Keratinocyte (primary cell): ENCODE data around the gene UBXN6. TPM values are rescaled to one million over a fixed set of nuclear protein-coding genes. Genes with fewer than 3 reads are reported as not detected.
A peak's percentile ranks its signal among the peaks of the same experiment; 100 is the strongest.

ENCODE experiments used
- DNase-seq: peaks from one replicate; pipeline ENCODE4 v3.0.0-alpha.2; 2011; ENCODE audit warnings: low read depth, missing footprints, low spot score
- FAIRE-seq: peaks from 2 replicates; lab custom pipeline; 2011; peaks lifted over from hg19 to GRCh38; lab: Jason Lieb, UNC
- H2AFZ ChIP-seq: 2 replicates; pipeline ENCODE4 v1.6.0; 2012; ENCODE audit warnings: low read length, control low read depth, inconsistent platforms; ENCODE audit not compliant: control insufficient read depth
- H3K27ac ChIP-seq: 2 replicates; pipeline ENCODE4 v1.5.1; 2011; ENCODE audit warnings: low read length; ENCODE audit not compliant: control insufficient read depth, insufficient read depth
- H3K27me3 ChIP-seq: 3 replicates; pipeline ENCODE4 v1.6.0; 2011; ENCODE audit warnings: low read length; ENCODE audit not compliant: control insufficient read depth, insufficient read depth; ENCODE audit errors: extremely low read depth
- H3K36me3 ChIP-seq, 2 experiments: 2 replicates in 1 of 2; 3 replicates in 1 of 2; pipeline ENCODE4 v1.5.1; 2011; ENCODE audit warnings: low read length in 2 of 2, mild to moderate bottlenecking in 1 of 2; ENCODE audit not compliant: control insufficient read depth in 2 of 2, insufficient read depth in 2 of 2; ENCODE audit errors: extremely low read depth in 1 of 2
- H3K4me1 ChIP-seq: 3 replicates; pipeline ENCODE4 v1.5.1; 2011; ENCODE audit warnings: low read length; ENCODE audit not compliant: control insufficient read depth, insufficient read depth; ENCODE audit errors: extremely low read depth
- H3K4me2 ChIP-seq: 3 replicates; pipeline ENCODE4 v1.6.0; 2011; ENCODE audit warnings: low read depth, low read length; ENCODE audit not compliant: control insufficient read depth, insufficient read depth; ENCODE audit errors: extremely low read depth
- H3K4me3 ChIP-seq, 3 experiments: fragments of 200-600 bp in 1 of 3; sonication (generic) in 1 of 3; 2 replicates in 2 of 3; 3 replicates in 1 of 3; pipeline ENCODE4 v1.5.1; 2011 to 2016; ENCODE audit warnings: low read length in 3 of 3, mild to moderate bottlenecking in 3 of 3, control low read depth in 2 of 3, inconsistent platforms in 1 of 3, low read depth in 1 of 3, mixed read lengths in 1 of 3, mixed run types in 1 of 3, moderate library complexity in 1 of 3; ENCODE audit not compliant: control insufficient read depth in 2 of 3, insufficient read depth in 2 of 3; ENCODE audit errors: extremely low read depth in 1 of 3
- H3K79me2 ChIP-seq: 2 replicates; pipeline ENCODE4 v1.6.0; 2012; ENCODE audit warnings: low read length; ENCODE audit not compliant: control insufficient read depth, insufficient read depth
- H3K9ac ChIP-seq: 3 replicates; pipeline ENCODE4 v1.6.0; 2011; ENCODE audit warnings: low read length; ENCODE audit not compliant: control insufficient read depth, insufficient read depth; ENCODE audit errors: extremely low read depth
- H3K9me1 ChIP-seq: 3 replicates; pipeline ENCODE4 v1.6.0; 2011; ENCODE audit warnings: low read length; ENCODE audit not compliant: control insufficient read depth, insufficient read depth; ENCODE audit errors: extremely low read depth
- H3K9me3 ChIP-seq: 2 replicates; pipeline ENCODE4 v1.5.1; 2012; ENCODE audit warnings: low read depth, low read length; ENCODE audit not compliant: control insufficient read depth
- H4K20me1 ChIP-seq: 3 replicates; pipeline ENCODE4 v1.6.0; 2011; ENCODE audit warnings: low read length; ENCODE audit not compliant: control insufficient read depth, insufficient read depth; ENCODE audit errors: extremely low read depth
- CTCF ChIP-seq, 3 experiments: IDR thresholded peaks in 1 of 3; conservative IDR thresholded peaks in 1 of 3; optimal IDR thresholded peaks in 1 of 3; 2 replicates in 2 of 3; 3 replicates in 1 of 3; pipeline versions ENCODE3 to v1.5.1; 2011; ENCODE audit warnings: low read length in 3 of 3, mild to moderate bottlenecking in 3 of 3, moderate library complexity in 2 of 3, control low read depth in 1 of 3, inconsistent platforms in 1 of 3; ENCODE audit not compliant: insufficient read depth in 2 of 3; ENCODE audit errors: extremely low read depth in 1 of 3
- EZH2 ChIP-seq: IDR thresholded peaks from one replicate; pipeline ENCODE4 v1.6.1; 2012; ENCODE audit warnings: inconsistent platforms, mild to moderate bottlenecking, low read length, moderate library complexity
- dilution Hi-C: fragments of 300-500 bp; cut with MboI; formaldehyde crosslinking; loops from one replicate; pipeline ENCODE4 v1.7.0; 2020; ENCODE audit warnings: low sequenced_read_pairs; ENCODE audit not compliant: extremely low pct_ligation_motif_present
- polyA plus RNA-seq, 5 experiments: library from polyadenylated mRNA; depleted of rRNA in 3 of 5; stranded (reverse) in 3 of 5; stranded (forward) in 1 of 5; unstranded in 1 of 5; fragments of >200 nt; gene quantifications; 1 replicate in 1 of 5; 2 replicates in 3 of 5; 3 replicates in 1 of 5; pipeline versions ENCODE4 v1.2.1 to v1.2.3, GENCODE V29; 2011 to 2012; ENCODE audit warnings: missing spikeins in 2 of 5, low read depth in 1 of 5, low replicate concordance in 1 of 5

UBXN6 gene
- polyA plus RNA-seq, 1 donor (not counting 4 experiments of a cell fraction or from before 2014, with no cell fraction given): 36.4 TPM

GRCh38 chr19:4472174-4472974 is 14.8 kb upstream of the UBXN6 start, which contains the start of gene HDGFL2:
Gene HDGFL2, plus strand, starts transcription at chr19:4472297. Its CDS starts 54 bp downstream, at chr19:4472351.
- DNase-seq (no peak), FAIRE-seq (no peak)
- TF ChIP-seq EZH2 (no peak), CTCF (optimal IDR thresholded peaks at IDR 0.05 in 1 of 3, IDR thresholded peaks at IDR 0.05 in 1 of 3, conservative IDR thresholded peaks at IDR 0.05 in 1 of 3; ENCODE audit: extremely low read depth in 1 of 3, insufficient read depth in 2 of 3, low read length in 3 of 3) (no peak)

GRCh38 chr19:4471403-4472173 is 14.0 kb upstream of the UBXN6 start:
- Histone ChIP-seq H3K36me3 (peaks cover 0 to 9% of the 10 kb centered on the region in 2 experiments), H3K9me3 (no peaks in the 10 kb centered on the region), H3K79me2 (peaks cover 27% of the 10 kb centered on the region), H4K20me1 (no peaks in the 10 kb centered on the region), H3K4me3 (peak overlapping the region; percentile 51 to 81 (median 72)), H3K27me3 (no peaks in the 10 kb centered on the region), H3K9ac (peak overlapping the region; percentile 75), H3K4me2 (peak overlapping the region; percentile 94), H3K9me1 (no peaks in the 10 kb centered on the region), H3K4me1 (peaks cover 4% of the 10 kb centered on the region), H3K27ac (peak overlapping the region; percentile 83), H2AFZ (peak overlapping the region; percentile 76)
- FAIRE-seq (peak; percentile 98), DNase-seq (peak; percentile 100)
- TF ChIP-seq EZH2 (no peak), CTCF (optimal IDR thresholded peaks at IDR 0.05 in 1 of 3, IDR thresholded peaks at IDR 0.05 in 1 of 3, conservative IDR thresholded peaks at IDR 0.05 in 1 of 3; ENCODE audit: extremely low read depth in 1 of 3, insufficient read depth in 2 of 3, low read length in 3 of 3) (no peak)
- dilution Hi-C loops: no loop called here

More at GRCh38 chr19:4472174-4472974, 14.8 kb upstream of the UBXN6 start, which contains the start of gene HDGFL2:
- H3K4me1 ChIP-seq: peaks cover 7% of the 10 kb centered on the region
- H3K4me2 ChIP-seq: peak within 1 kb of the TSS; percentile 94
- H2AFZ ChIP-seq: peak within 1 kb of the TSS; percentile 76
- no peaks in the 10 kb centered on the region for H3K9me1 ChIP-seq
- H3K27me3 ChIP-seq: no peaks in the 10 kb centered on the region
- peak within 1 kb of the TSS; percentile 81 to 97 (median 88) for H3K4me3 ChIP-seq
- peaks cover 27% of the 10 kb centered on the region for H3K79me2 ChIP-seq
- dilution Hi-C loops: no loop called here
- peak within 1 kb of the TSS; percentile 81 for H3K9ac ChIP-seq
- H4K20me1 ChIP-seq: no peaks in the 10 kb centered on the region
- H3K9me3 ChIP-seq: no peaks in the 10 kb centered on the region
- H3K36me3 ChIP-seq: peaks cover 2 to 15% of the 10 kb centered on the region in 2 experiments
- H3K27ac ChIP-seq: peak within 1 kb of the TSS; percentile 83
